Kidney (tissue), 14 donors: ENCODE data around the gene RHOG. TPM values are rescaled to one million over a fixed set of nuclear protein-coding genes. Genes with fewer than 3 reads are reported as not detected.
"Not testable (repeated sequence)": the region's sequence is repeated elsewhere in the genome, so short reads cannot be mapped to it uniquely, and the experiment has no call there.

ENCODE experiments used
- DNase-seq, 5 donors: peaks; one replicate each; pipeline ENCODE4 v3.0.0-alpha.2; 2013 to 2020
- FAIRE-seq: peaks from 2 replicates; lab custom pipeline; 2012; peaks lifted over from hg19 to GRCh38; lab: Jason Lieb, UNC
- H3K27ac ChIP-seq, 2 donors: one replicate each; pipeline ENCODE4 v1.7.0; 2013; ENCODE audit warnings: low read depth in 2 of 2, low read length in 2 of 2, inconsistent platforms in 1 of 2
- H3K27me3 ChIP-seq: one replicate; pipeline ENCODE4 v1.7.1; 2013; ENCODE audit warnings: low read length, inconsistent platforms; ENCODE audit not compliant: control insufficient read depth, insufficient read depth
- H3K36me3 ChIP-seq, 3 donors: one replicate each; pipeline versions ENCODE4 v1.7.0 to v1.7.1; 2013; ENCODE audit warnings: low read length in 3 of 3, control low read depth in 1 of 3, inconsistent platforms in 1 of 3; ENCODE audit not compliant: insufficient read depth in 3 of 3, control insufficient read depth in 2 of 3
- H3K4me1 ChIP-seq, 3 donors: one replicate each; pipeline versions ENCODE4 v1.7.0 to v1.7.1; 2013; ENCODE audit warnings: low read length in 3 of 3, inconsistent platforms in 1 of 3, low read depth in 1 of 3; ENCODE audit not compliant: control insufficient read depth in 2 of 3, insufficient read depth in 2 of 3
- H3K4me3 ChIP-seq, 3 donors: one replicate each; pipeline versions ENCODE4 v1.7.0 to v1.8.1; 2013; ENCODE audit warnings: low read length in 3 of 3, control low read depth in 1 of 3, inconsistent platforms in 1 of 3
- H3K9ac ChIP-seq, 3 donors: one replicate each; pipeline versions ENCODE4 v1.7.0 to v1.7.1; 2013; ENCODE audit warnings: low read length in 3 of 3, control low read depth in 1 of 3, inconsistent platforms in 1 of 3
- H3K9me3 ChIP-seq, 3 donors: one replicate each; pipeline versions ENCODE4 v1.7.0 to v1.7.1; 2013; ENCODE audit warnings: low read length in 3 of 3, control low read depth in 1 of 3, inconsistent platforms in 1 of 3; ENCODE audit not compliant: control insufficient read depth in 2 of 3, insufficient read depth in 1 of 3
- CTCF ChIP-seq: IDR thresholded peaks from 3 replicates; pipeline ENCODE4 v1.5.1; 2012; ENCODE audit warnings: mild to moderate bottlenecking, moderate library complexity, borderline replicate concordance; ENCODE audit not compliant: insufficient read depth; ENCODE audit errors: extremely low read depth
- intact Hi-C: fragments of 100-400 bp; cut with DNase I; formaldehyde crosslinking; loops from one replicate; pipeline ENCODE4 v1.11.1; 2022
- polyA plus RNA-seq: library from polyadenylated mRNA; stranded (reverse); fragments of 350-450 nt; fragmentation: Illumina TruSeq; extraction: RNeasy Lipid Tissue Mini Kit (QIAGEN cat#74804); gene quantifications from one replicate; pipeline ENCODE4 v1.2.3, GENCODE V29; 2014; ENCODE audit warnings: low read depth, low replicate concordance; ENCODE audit not compliant: insufficient read depth
- total RNA-seq: library from RNA; stranded (reverse); fragmentation: NEBNext Ultra II Directional; extraction: Animal tissue kit (Norgen Biotek cat#: 25700); gene quantifications from one replicate; pipeline ENCODE4 v1.2.1, GENCODE V29; 2021
- donor health status: control.
- donor health status: control.
- donor health status: control.
- donor health status: control.
- donor health status: control.
- donor health status: DM: yes; HTN: yes; CAD: no.
- donor health status: Normal renal cell carcinoma (clear cell type).

RHOG gene
- total and polyA plus RNA-seq, 2 donors from 2014 or later: 43.1 to 56.0 TPM

GRCh38 chr11:3796002-3796311 is 44.8 kb downstream of the RHOG start:
- Histone ChIP-seq H3K27ac (no peak overlapping the region), H3K27me3 (no peaks in the 10 kb centered on the region), H3K9me3 (no peaks in the 10 kb centered on the region), H3K9ac (peak overlapping the region in 2 of 3 donors; percentile 96 to 98), H3K36me3 (peaks cover 0 to 4% (median 0%) of the 10 kb centered on the region in 3 donors), H3K4me1 (peaks cover 3 to 8% (median 4%) of the 10 kb centered on the region in 3 donors), H3K4me3 (peak overlapping the region; percentile 88 to 100 (median 98))
- intact Hi-C loops: no loop called here
- DNase-seq: no peak
- no peak for TF ChIP-seq CTCF
- no peak for FAIRE-seq

GRCh38 chr11:3795131-3796001 is 45.4 kb downstream of the RHOG start:
- Histone ChIP-seq H3K27me3 (no peaks in the 10 kb centered on the region), H3K4me1 (peaks cover 3 to 8% (median 4%) of the 10 kb centered on the region in 3 donors), H3K36me3 (peaks cover 0 to 4% (median 0%) of the 10 kb centered on the region in 3 donors), H3K9me3 (no peaks in the 10 kb centered on the region), H3K27ac (no peak overlapping the region), H3K9ac (no peak overlapping the region), H3K4me3 (peak overlapping the region; percentile 88 to 100 (median 98))
- no peak for FAIRE-seq
- intact Hi-C loops: no loop called here
- DNase-seq: peak in 1 of 5 donors; percentile 24
- no peak for TF ChIP-seq CTCF

GRCh38 chr11:3794387-3794786 is 46.4 kb downstream of the RHOG start:
- H3K4me1 ChIP-seq: peaks cover 3 to 10% (median 4%) of the 10 kb centered on the region in 3 donors
- H3K36me3 ChIP-seq, FAIRE-seq, H3K4me3 ChIP-seq, H3K9ac ChIP-seq, H3K27ac ChIP-seq, H3K9me3 ChIP-seq, intact Hi-C loops, DNase-seq, H3K27me3 ChIP-seq: not testable (repeated sequence)

GRCh38 chr11:3786781-3787428 is 53.9 kb downstream of the RHOG start:
- intact Hi-C loops: no loop called here
- peaks cover 0 to 5% (median 0%) of the 10 kb centered on the region in 3 donors for H3K4me1 ChIP-seq

More at GRCh38 chr11:3786781-3787428, 53.9 kb downstream of the RHOG start:
- no peak overlapping the region for H3K9ac ChIP-seq
- peak overlapping the region in 1 of 2 donors; percentile 20 for H3K27ac ChIP-seq
- no peaks in the 10 kb centered on the region for H3K27me3 ChIP-seq
- FAIRE-seq: no peak
- H3K36me3 ChIP-seq: peaks cover 0 to 6% (median 4%) of the 10 kb centered on the region in 3 donors
- no peaks in the 10 kb centered on the region for H3K9me3 ChIP-seq
- no peak overlapping the region for H3K4me3 ChIP-seq
- no peak for TF ChIP-seq CTCF
- peak in 1 of 5 donors; percentile 21 for DNase-seq
